Endothelial cell of umbilical vein (primary cell): ENCODE measurements around the gene DERA. TPM values are rescaled to one million over a fixed set of nuclear protein-coding genes. Genes with fewer than 3 reads are reported as not detected.

Experiments
- BruUV-seq: library from RNA; stranded (reverse); fragments of 400-500 nt; replicated peaks from 2 replicates; lab custom pipeline; 2021; lab: Mats Ljungman, UMichigan
- CTCF ChIA-PET: fragments of 300-600, 350-600 bp; sonication (Branson Sonifier 250); formaldehyde crosslinking; loops from one replicate; lab custom pipeline; 2021; ENCODE audit warnings: antibody characterized with exemption, inconsistent platforms; lab: Charles Lee
- POLR2A ChIA-PET: fragments of 300-600, 350-600 bp; sonication (Branson Sonifier 250); formaldehyde crosslinking; loops from one replicate; lab custom pipeline; 2021; ENCODE audit warnings: antibody characterized with exemption, inconsistent platforms; lab: Charles Lee
- DNase-seq: peaks from one replicate; pipeline ENCODE4 v3.0.0-alpha.2; 2011; ENCODE audit warnings: low read depth, low spot score
- FAIRE-seq: peaks from 2 replicates; lab custom pipeline; 2011; peaks lifted over from hg19 to GRCh38; lab: Jason Lieb, UNC
- H2AFZ ChIP-seq: 2 replicates; pipeline ENCODE4 v1.6.0; 2012; ENCODE audit warnings: low read depth, low read length, control low read depth, inconsistent platforms
- H3K27ac ChIP-seq: 2 replicates; pipeline ENCODE4 v1.5.1; 2011; ENCODE audit warnings: low read depth, mild to moderate bottlenecking, control low read depth, low read length, moderate library complexity; ENCODE audit not compliant: insufficient read depth
- H3K27me3 ChIP-seq, 2 experiments: 2 replicates each; pipeline versions ENCODE4 v1.6.0 to v1.6.1; 2011; ENCODE audit warnings: low read length in 2 of 2, mixed read lengths in 1 of 2; ENCODE audit not compliant: control insufficient read depth in 2 of 2, insufficient read depth in 2 of 2
- H3K36me3 ChIP-seq, 2 experiments: 2 replicates in 1 of 2; 3 replicates in 1 of 2; pipeline ENCODE4 v1.5.1; 2011; ENCODE audit warnings: low read length in 2 of 2, mild to moderate bottlenecking in 1 of 2, moderate library complexity in 1 of 2; ENCODE audit not compliant: control insufficient read depth in 2 of 2, insufficient read depth in 2 of 2; ENCODE audit errors: extremely low read depth in 1 of 2
- H3K4me1 ChIP-seq: 3 replicates; pipeline ENCODE4 v1.5.1; 2011; ENCODE audit warnings: mild to moderate bottlenecking, low read length; ENCODE audit not compliant: control insufficient read depth, insufficient read depth; ENCODE audit errors: extremely low read depth
- H3K4me2 ChIP-seq: 2 replicates; pipeline ENCODE4 v1.6.1; 2011; ENCODE audit warnings: low read length, control low read depth, mixed read lengths; ENCODE audit not compliant: insufficient read depth
- H3K4me3 ChIP-seq, 3 experiments: fragments of 200-600 bp in 1 of 3; sonication (generic), shearing (Covaris generic) in 1 of 3; replicated peaks in 1 of 3; 2 replicates each; pipeline ENCODE4 v1.5.1; 2011 to 2016; ENCODE audit warnings: control low read depth in 3 of 3, low read length in 3 of 3, mild to moderate bottlenecking in 2 of 3, inconsistent platforms in 1 of 3, low read depth in 1 of 3, moderate library complexity in 1 of 3; ENCODE audit not compliant: insufficient read depth in 1 of 3
- H3K79me2 ChIP-seq: 2 replicates; pipeline ENCODE4 v1.6.0; 2012; ENCODE audit warnings: low read length, inconsistent platforms; ENCODE audit not compliant: control insufficient read depth, insufficient read depth
- H3K9ac ChIP-seq: replicated peaks from 2 replicates; pipeline ENCODE3; 2011; ENCODE audit warnings: low read length, control low read depth; ENCODE audit not compliant: insufficient read depth; ENCODE audit errors: extremely low read depth
- H3K9me1 ChIP-seq: replicated peaks from 3 replicates; pipeline ENCODE4 v1.6.0; 2011; ENCODE audit warnings: mild to moderate bottlenecking, low read length; ENCODE audit not compliant: control insufficient read depth, insufficient read depth; ENCODE audit errors: extremely low read depth
- H3K9me3 ChIP-seq: replicated peaks from 2 replicates; pipeline ENCODE4 v1.5.1; 2012; ENCODE audit warnings: low read length, inconsistent platforms; ENCODE audit not compliant: control insufficient read depth, insufficient read depth
- H4K20me1 ChIP-seq: replicated peaks from 2 replicates; pipeline ENCODE3; 2011; ENCODE audit warnings: mild to moderate bottlenecking, low read length; ENCODE audit not compliant: control insufficient read depth, insufficient read depth; ENCODE audit errors: extremely low read depth
- EZH2 ChIP-seq: IDR thresholded peaks from 2 replicates; pipeline ENCODE4 v1.6.1; 2012; ENCODE audit warnings: borderline replicate concordance, low read depth, mild to moderate bottlenecking, moderate library complexity, low read length, inconsistent platforms; ENCODE audit not compliant: severe bottlenecking
- GATA2 ChIP-seq: IDR thresholded peaks from 2 replicates; pipeline ENCODE4 v1.7.0; 2011; ENCODE audit warnings: low read depth, mild to moderate bottlenecking, moderate library complexity, mixed read lengths, low read length; ENCODE audit not compliant: insufficient read length, insufficient read depth
- JUN ChIP-seq: IDR thresholded peaks from 2 replicates; pipeline ENCODE4 v1.6.1; 2011; ENCODE audit warnings: borderline replicate concordance, low read depth; ENCODE audit not compliant: insufficient read length, insufficient read depth
- MYC ChIP-seq: IDR thresholded peaks from one replicate; pipeline ENCODE4 v1.6.1; 2011; ENCODE audit warnings: mild to moderate bottlenecking, low read depth, low read length
- POLR2A ChIP-seq: IDR thresholded peaks from 2 replicates; pipeline ENCODE4 v1.6.1; 2012; ENCODE audit warnings: low read depth, mild to moderate bottlenecking, control low read depth, low read length
- POLR2AphosphoS5 ChIP-seq: IDR thresholded peaks from 2 replicates; pipeline ENCODE4 v1.6.1; 2012; ENCODE audit warnings: low read depth, mild to moderate bottlenecking, control low read depth, low read length, moderate library complexity; ENCODE audit not compliant: insufficient read depth
- dilution Hi-C: fragments of 300-500 bp; cut with MboI; formaldehyde crosslinking; loops from one replicate; pipeline ENCODE4 v1.15.0; 2019; ENCODE audit warnings: low sequenced_read_pairs; ENCODE audit not compliant: extremely low pct_ligation_motif_present
- intact Hi-C: fragments of 100-400 bp; cut with micrococcal nuclease; formaldehyde crosslinking; loops from one replicate; pipeline ENCODE4 v1.10.0; 2022
- polyA plus RNA-seq, 4 experiments: library from polyadenylated mRNA; depleted of rRNA in 3 of 4; stranded (reverse) in 3 of 4; unstranded in 1 of 4; fragments of >200 nt; gene quantifications; 2 replicates each; pipeline versions ENCODE4 v1.2.1 to v1.2.3, GENCODE V29; 2011 to 2012; ENCODE audit warnings: missing spikeins in 1 of 4
- total RNA-seq: library from RNA; stranded (reverse); gene quantifications from 2 replicates; pipeline ENCODE4 v1.2.3, GENCODE V29; 2021
- TF ChIP-seq, protein P1 (sequence below), 2 donors: IDR thresholded peaks; 1 replicate in 1 of 2; 2 replicates in 1 of 2; pipeline ENCODE4 v1.5.1; 2011; ENCODE audit warnings: low read length in 2 of 2, mild to moderate bottlenecking in 2 of 2, moderate library complexity in 2 of 2, control low read depth in 1 of 2, inconsistent platforms in 1 of 2, low read depth in 1 of 2; ENCODE audit not compliant: insufficient read depth in 1 of 2; ENCODE audit errors: extremely low read depth in 1 of 2

DERA gene
- total and polyA plus RNA-seq, 2 donors (not counting 3 experiments of a cell fraction or from before 2014, with no cell fraction given): 19.8 to 41.5 TPM

GRCh38 chr12:16048511-16048910 lies 137.4 kb downstream of the DERA start:
- CTCF ChIA-PET: no interaction called here
- Histone ChIP-seq H3K36me3 (no peaks in the 10 kb centered on the region), H4K20me1 (no peaks in the 10 kb centered on the region), H3K79me2 (no peaks in the 10 kb centered on the region), H3K9me1 (no peaks in the 10 kb centered on the region), H3K4me3 (no peak overlapping the region), H3K27me3 (no peaks in the 10 kb centered on the region), H3K9ac (no peak overlapping the region), H3K9me3 (no peaks in the 10 kb centered on the region), H2AFZ (no peak overlapping the region), H3K4me1 (no peaks in the 10 kb centered on the region), H3K27ac (no peak overlapping the region), H3K4me2 (no peak overlapping the region)
- dilution Hi-C loops: no loop called here
- intact Hi-C loops: no loop called here
- no TSS peak for BruUV-seq
- POLR2A ChIA-PET: no interaction called here
- DNase-seq: no peak
- FAIRE-seq: no peak
- TF ChIP-seq JUN (no peak), EZH2 (no peak), POLR2A (no peak), MYC (no peak), POLR2AphosphoS5 (no peak), GATA2 (no peak)
- TF ChIP-seq, protein P1, sequence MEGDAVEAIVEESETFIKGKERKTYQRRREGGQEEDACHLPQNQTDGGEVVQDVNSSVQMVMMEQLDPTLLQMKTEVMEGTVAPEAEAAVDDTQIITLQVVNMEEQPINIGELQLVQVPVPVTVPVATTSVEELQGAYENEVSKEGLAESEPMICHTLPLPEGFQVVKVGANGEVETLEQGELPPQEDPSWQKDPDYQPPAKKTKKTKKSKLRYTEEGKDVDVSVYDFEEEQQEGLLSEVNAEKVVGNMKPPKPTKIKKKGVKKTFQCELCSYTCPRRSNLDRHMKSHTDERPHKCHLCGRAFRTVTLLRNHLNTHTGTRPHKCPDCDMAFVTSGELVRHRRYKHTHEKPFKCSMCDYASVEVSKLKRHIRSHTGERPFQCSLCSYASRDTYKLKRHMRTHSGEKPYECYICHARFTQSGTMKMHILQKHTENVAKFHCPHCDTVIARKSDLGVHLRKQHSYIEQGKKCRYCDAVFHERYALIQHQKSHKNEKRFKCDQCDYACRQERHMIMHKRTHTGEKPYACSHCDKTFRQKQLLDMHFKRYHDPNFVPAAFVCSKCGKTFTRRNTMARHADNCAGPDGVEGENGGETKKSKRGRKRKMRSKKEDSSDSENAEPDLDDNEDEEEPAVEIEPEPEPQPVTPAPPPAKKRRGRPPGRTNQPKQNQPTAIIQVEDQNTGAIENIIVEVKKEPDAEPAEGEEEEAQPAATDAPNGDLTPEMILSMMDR (IDR thresholded peaks at IDR 0.05; ENCODE audit: extremely low read depth in 1 of 2, insufficient read depth in 1 of 2, low read depth in 1 of 2, low read length in 2 of 2): no peak
